GM10847 (cell line): ENCODE measurements around the gene CCL15.

Experiments used
- POLR2A ChIP-seq: IDR thresholded peaks from 2 replicates; pipeline ENCODE4 v1.6.1; 2011; ENCODE audit not compliant: insufficient read length; ENCODE audit errors: extremely low read depth

CCL15 gene, protein sequence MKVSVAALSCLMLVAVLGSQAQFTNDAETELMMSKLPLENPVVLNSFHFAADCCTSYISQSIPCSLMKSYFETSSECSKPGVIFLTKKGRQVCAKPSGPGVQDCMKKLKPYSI

DNA sequence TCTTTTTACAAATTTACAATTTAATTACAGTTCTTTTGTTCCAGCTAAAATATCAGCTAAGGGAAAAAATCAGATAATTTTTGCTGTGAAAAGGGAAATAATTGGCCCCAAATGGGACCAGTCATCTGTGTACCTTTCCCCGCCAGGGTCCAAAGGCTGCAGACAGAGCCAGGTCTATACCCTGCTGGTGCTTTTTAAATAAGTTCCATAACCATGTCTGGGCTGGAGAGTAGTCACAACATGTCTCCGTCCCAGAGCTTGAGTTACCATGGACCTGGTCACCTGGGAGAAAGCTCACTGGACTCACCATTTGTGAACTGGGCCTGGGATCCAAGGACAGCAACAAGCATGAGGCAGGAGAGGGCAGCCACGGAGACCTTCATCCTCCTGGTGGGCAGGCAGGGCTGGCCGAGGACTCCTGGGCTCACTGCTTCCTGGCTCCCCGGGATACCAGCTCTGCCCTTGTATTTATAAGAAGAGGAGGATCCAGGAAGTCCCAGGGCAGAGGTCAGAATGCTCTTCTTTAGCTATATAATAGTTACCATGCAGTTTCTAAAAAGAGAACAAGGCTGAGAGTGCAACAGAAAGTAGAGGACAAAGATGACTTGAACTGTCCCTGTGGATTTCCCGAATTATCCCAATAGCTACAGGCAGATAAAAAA lies at the start of gene CCL15:
Gene CCL15, minus strand, starts transcription at position 444 of the 662 bp plus-strand sequence. Its CDS starts 61 bp downstream, at position 383.
- TF ChIP-seq POLR2A, result no peak

DNA sequence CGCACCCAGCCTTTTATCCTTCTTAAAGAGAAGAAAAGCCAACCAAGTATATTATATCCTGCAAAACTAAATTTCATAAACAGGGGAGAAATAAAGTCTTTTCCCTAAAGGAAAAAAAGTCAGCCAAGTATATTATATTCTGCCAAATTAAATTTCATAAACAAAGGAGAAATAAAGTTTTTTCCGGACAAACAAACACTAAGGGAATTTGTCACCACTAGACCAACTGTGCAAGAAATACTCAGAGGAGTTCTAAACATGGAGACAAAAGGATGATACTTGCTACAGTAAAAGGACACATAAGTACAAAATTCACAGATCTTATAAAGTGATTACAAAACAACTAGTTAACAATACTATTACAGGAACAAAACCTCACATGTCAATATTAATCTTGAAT lies 48.3 kb upstream of the CCL15 start:
- no peak for TF ChIP-seq POLR2A

- no peak for TF ChIP-seq POLR2A
Measured at GRCh38 chr17:36048066-36048465, 46.7 kb upstream of the CCL15 start.

GRCh38 chr17:36036235-36036634 lies 34.9 kb upstream of the CCL15 start:
- no peak for TF ChIP-seq POLR2A

DNA sequence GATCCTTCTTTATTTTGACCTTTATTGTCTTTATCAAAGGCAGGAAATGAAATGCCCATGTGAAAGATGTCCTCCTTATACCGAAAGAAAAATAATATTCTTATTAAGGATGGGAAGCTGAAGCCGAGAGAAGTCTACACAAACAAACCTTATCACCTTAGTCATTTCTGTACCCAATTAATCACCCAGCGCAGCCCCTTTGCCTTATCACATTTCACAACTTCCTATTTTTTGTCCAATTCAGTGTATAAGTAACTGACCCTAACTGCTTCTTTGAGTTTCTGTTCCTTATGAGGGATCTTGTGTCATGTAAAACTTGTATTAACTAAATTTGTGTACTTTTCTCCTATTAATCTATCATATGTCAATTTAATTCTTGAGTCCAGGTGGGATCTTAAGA lies 32.8 kb upstream of the CCL15 start:
- no peak for TF ChIP-seq POLR2A

GRCh38 chr17:36030956-36031355 lies 29.6 kb upstream of the CCL15 start:
- TF ChIP-seq POLR2A, result no peak

- no peak for TF ChIP-seq POLR2A
Measured at GRCh38 chr17:36027761-36028160, 26.4 kb upstream of the CCL15 start.

DNA sequence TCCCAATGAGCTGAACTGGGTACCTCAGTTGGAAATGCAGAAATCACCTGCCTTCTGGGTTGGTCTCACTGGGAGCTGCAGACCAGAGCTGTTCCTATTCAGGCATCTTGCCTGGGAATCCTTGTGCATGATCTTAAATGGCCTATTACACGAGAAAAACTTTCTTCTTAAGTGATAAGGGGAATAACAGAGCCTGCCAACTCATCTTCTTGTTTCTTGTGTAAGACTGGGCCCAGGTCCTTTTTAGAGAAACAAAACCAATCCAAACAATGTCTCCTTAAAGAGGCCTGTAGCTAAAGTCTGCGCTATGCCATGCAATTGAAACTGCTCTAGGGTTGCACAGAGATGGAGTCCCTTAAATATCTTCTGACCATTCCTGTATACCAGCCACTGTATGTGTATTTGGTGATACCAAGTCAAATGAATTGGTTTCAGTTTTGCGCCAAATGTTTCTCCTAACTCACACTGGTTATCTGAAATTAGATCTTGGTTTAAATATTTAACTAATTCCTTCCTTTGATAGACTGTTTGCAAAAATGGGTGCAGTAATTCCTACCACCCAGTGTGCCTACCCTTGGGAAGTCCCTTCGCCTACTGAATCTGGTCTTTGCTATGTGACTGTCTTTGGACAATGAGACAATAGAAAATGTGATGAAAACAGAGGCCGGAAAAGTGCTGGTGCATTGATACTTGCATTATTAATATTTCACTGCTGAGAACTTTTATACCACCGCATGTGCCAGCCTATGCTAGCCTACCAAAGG lies 22.9 kb upstream of the CCL15 start:
- no peak for TF ChIP-seq POLR2A

DNA sequence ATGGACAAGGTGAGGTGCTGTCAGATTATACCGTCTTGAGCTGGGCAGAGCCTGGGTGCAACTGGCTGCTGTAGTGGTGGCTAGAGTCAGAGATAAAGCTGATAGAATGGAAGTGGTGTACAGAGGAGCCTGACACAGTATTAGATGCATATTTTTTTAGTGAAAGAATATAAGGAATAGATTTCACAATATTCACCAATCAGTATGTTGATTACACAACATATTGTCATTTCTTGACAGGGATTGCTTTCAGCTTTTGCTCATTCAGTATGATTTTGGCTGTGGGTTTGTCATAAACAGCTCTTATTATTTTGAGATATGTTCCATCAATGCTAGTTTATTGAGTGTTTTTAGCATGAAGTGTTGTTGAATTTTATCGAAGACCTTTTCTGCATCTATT lies 18.1 kb upstream of the CCL15 start:
- no peak for TF ChIP-seq POLR2A

- TF ChIP-seq POLR2A, result no peak
Measured at GRCh38 chr17:36017799-36018198, 16.4 kb upstream of the CCL15 start, which contains the start of gene CCL23. Gene CCL23, minus strand, starts transcription at chr17:36017972. Its CDS starts 75 bp downstream, at chr17:36017897.

DNA sequence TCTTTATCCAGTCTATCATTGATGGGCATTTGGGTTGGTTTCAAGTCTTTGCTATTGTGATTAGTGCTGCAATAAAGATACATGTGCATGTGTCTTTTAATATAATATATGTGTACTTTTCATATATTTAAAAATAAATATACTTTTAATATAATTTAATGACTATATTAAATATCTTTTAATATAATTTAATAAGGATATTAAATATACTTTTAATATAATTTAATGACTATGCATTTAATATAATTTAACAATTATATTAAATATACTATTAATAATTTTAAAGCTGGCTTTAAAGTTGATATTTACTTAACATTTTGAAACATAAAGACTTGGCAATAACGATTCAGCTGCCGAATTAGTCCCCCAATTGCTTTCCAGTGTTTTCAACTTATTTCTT lies 15.2 kb upstream of the CCL15 start:
- no peak for TF ChIP-seq POLR2A

DNA sequence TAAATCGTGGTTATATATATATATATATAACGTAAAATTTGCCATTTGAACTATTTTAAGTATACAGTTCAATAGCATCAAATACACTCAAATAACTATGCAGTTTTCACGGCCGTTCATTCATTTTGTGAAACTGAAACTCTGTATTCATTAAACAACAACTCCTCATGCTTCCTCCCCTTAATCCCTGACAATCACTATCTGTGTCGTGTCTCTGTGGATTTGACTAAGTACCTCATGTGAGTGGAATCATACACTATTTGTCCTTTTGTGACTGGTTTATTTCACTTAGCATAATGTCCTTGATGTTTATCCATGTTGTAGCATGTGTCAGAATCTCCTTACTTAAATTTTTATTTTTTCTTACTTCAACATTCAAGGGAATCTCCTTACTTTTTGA lies 13.6 kb upstream of the CCL15 start:
- TF ChIP-seq POLR2A, result no peak

DNA sequence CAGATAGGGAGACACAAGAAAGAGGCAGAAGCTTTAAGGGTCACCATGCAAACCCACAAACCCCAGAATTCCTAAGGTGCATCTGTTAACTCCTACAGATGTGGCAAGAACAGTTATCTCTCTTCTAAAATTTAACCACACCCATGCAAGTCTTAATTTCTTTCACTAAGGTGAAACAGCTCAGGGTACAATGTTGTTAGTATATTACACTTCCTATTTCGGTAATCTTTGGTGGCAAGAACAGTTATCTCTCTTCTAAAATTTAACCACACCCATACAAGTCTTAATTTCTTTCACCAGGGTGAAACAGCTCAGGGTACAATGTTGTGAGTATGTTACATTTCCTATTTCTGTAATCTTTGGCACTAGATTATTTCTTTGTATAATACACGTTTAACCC lies 9.8 kb upstream of the CCL15 start:
- no peak for TF ChIP-seq POLR2A

GRCh38 chr17:36008998-36009665 lies 7.8 kb upstream of the CCL15 start:
- TF ChIP-seq POLR2A, result no peak

- no peak for TF ChIP-seq POLR2A
Measured at GRCh38 chr17:36004594-36005108, 3.3 kb upstream of the CCL15 start.
